CD4-positive, alpha-beta memory T cell (primary cell): Measurements from ENCODE around the gene COL6A6. TPM values are rescaled to one million over a fixed set of nuclear protein-coding genes. Genes with fewer than 3 reads are reported as not detected.

Experiments used
- CTCF ChIA-PET: fragments of 350-600 bp; sonication (Branson Sonifier 250); formaldehyde crosslinking; loops from one replicate; lab custom pipeline; 2021; ENCODE audit warnings: inconsistent platforms; ENCODE audit not compliant: partially characterized antibody; lab: Charles Lee
- POLR2A ChIA-PET: fragments of 350-600 bp; sonication (Branson Sonifier 250); formaldehyde crosslinking; loops from one replicate; lab custom pipeline; 2021; ENCODE audit not compliant: partially characterized antibody; lab: Charles Lee
- DNase-seq, 5 donors: peaks; one replicate each; pipeline versions ENCODE4 v3.0.0 to v3.0.0-alpha.2; 2020 to 2022; ENCODE audit warnings: mixed read lengths in 1 of 5
- H3K27ac ChIP-seq: one replicate; pipeline ENCODE4 v1.7.0; 2013; ENCODE audit warnings: low read depth, low read length
- H3K27me3 ChIP-seq: 2 replicates; pipeline ENCODE4 v1.7.0; 2013; ENCODE audit warnings: mild to moderate bottlenecking, low read length, moderate library complexity; ENCODE audit not compliant: insufficient read depth
- H3K36me3 ChIP-seq: 2 replicates; pipeline ENCODE4 v1.7.0; 2013; ENCODE audit warnings: mild to moderate bottlenecking, low read length, moderate library complexity; ENCODE audit not compliant: insufficient read depth
- H3K4me1 ChIP-seq: 2 replicates; pipeline ENCODE4 v1.7.0; 2013; ENCODE audit warnings: mild to moderate bottlenecking, low read length, moderate library complexity; ENCODE audit not compliant: insufficient read depth
- H3K4me3 ChIP-seq, 2 donors: one replicate each; pipeline ENCODE4 v1.7.0; 2013; ENCODE audit warnings: low read length in 2 of 2, mild to moderate bottlenecking in 1 of 2
- H3K9me3 ChIP-seq, 2 donors: one replicate each; pipeline ENCODE4 v1.7.0; 2013; ENCODE audit warnings: low read length in 2 of 2, control low read depth in 1 of 2; ENCODE audit not compliant: control insufficient read depth in 1 of 2
- H3K27ac Mint-ChIP-seq, 7 donors: one replicate each; pipeline ENCODE4 v1.8.0; 2020 to 2021; ENCODE audit warnings: mixed read lengths in 7 of 7, mild to moderate bottlenecking in 6 of 7, inconsistent platforms in 3 of 7, moderate library complexity in 3 of 7
- H3K27me3 Mint-ChIP-seq, 2 donors: one replicate each; pipeline ENCODE4 v1.8.0; 2020 to 2021; ENCODE audit warnings: mixed read lengths in 2 of 2
- H3K36me3 Mint-ChIP-seq, 2 donors: one replicate each; pipeline ENCODE4 v1.8.0; 2020 to 2021; ENCODE audit warnings: mixed read lengths in 2 of 2, inconsistent platforms in 1 of 2, mild to moderate bottlenecking in 1 of 2
- H3K4me1 Mint-ChIP-seq, 4 donors: one replicate each; pipeline ENCODE4 v1.8.0; 2020 to 2021; ENCODE audit warnings: mixed read lengths in 4 of 4, mild to moderate bottlenecking in 1 of 4
- H3K4me3 Mint-ChIP-seq, 8 donors: one replicate each; pipeline ENCODE4 v1.8.0; 2020 to 2021; ENCODE audit warnings: mixed read lengths in 8 of 8, mild to moderate bottlenecking in 7 of 8, moderate library complexity in 6 of 8, inconsistent platforms in 3 of 8
- H3K9me3 Mint-ChIP-seq, 8 donors: one replicate each; pipeline ENCODE4 v1.8.0; 2020 to 2021; ENCODE audit warnings: mixed read lengths in 8 of 8, mild to moderate bottlenecking in 5 of 8, inconsistent platforms in 3 of 8, moderate library complexity in 1 of 8
- intact Hi-C: fragments of 100-400 bp; cut with micrococcal nuclease; formaldehyde crosslinking; loops from one replicate; pipeline ENCODE4 v1.15.1; 2023
- polyA plus RNA-seq, 2 donors: library from polyadenylated mRNA; unstranded; fragments of 300-500 nt; fragmentation: Illumina TruSeq; gene quantifications; one replicate each; pipeline ENCODE4 v1.2.3, GENCODE V29; 2021
- total RNA-seq, 2 experiments: library from RNA; stranded (reverse); gene quantifications; one replicate each; pipeline ENCODE4 v1.2.3, GENCODE V29; 2021

COL6A6 gene
- total and polyA plus RNA-seq, 4 experiments from 2014 or later, result not detected

DNA sequence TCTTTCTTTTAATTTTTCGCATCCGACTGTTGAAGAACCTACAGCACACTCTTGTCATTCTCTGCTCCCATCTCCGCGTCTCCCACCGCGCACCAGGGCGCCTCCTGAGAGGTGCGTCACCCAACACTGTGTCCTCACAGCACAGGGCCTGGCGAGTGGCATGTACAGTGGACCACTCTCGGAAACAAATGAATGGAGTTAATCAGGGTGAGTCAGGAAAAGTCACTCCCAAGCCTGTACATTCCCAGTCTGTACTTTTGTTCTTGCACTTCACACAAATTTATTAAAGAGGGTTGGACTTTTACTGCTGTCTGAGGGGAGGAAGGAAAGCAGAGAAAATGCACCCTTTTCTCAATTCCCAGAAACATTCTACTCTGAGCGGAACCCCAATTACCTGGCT lies 625 bp downstream of the COL6A6 start:
- Mint-ChIP-seq H3K27ac (no peak overlapping the region), H3K36me3 (no peaks in the 10 kb centered on the region), H3K4me1 (peaks cover 0 to 11% (median 2%) of the 10 kb centered on the region in 4 donors), H3K27me3 (peaks cover 28 to 38% of the 10 kb centered on the region in 2 donors), H3K4me3 (no peak overlapping the region), H3K9me3 (no peaks in the 10 kb centered on the region)
- Histone ChIP-seq H3K4me3 (no peak overlapping the region), H3K36me3 (no peaks in the 10 kb centered on the region), H3K9me3 (no peaks in the 10 kb centered on the region), H3K4me1 (no peaks in the 10 kb centered on the region), H3K27me3 (no peaks in the 10 kb centered on the region), H3K27ac (no peak overlapping the region)
- CTCF ChIA-PET, result no interaction called here
- no peak for DNase-seq
- POLR2A ChIA-PET, result no interaction called here
- intact Hi-C loops, result no loop called here

DNA sequence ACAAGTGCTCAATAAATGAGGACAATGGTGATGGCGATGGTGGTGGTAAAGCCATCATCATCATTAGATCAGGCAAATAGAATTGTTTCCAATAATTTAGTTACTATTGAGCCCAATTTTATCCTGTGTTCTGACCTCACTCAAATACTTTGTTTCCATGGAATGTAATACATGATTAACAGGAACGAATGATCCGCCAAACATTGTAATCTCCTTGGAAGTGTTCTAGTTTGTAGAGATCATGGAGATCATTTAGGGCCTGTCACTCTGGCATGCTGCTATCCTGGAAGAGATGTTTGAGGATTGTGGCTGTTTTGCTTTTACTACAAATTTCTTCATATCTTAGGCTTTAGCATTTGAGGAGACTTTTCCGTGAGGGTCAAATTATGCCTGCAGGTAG lies 2.8 kb downstream of the COL6A6 start:
- H3K4me3 Mint-ChIP-seq, result no peak overlapping the region
- CTCF ChIA-PET, result no interaction called here
- peaks cover 0 to 11% (median 2%) of the 10 kb centered on the region in 4 donors for H3K4me1 Mint-ChIP-seq
- no peak overlapping the region for H3K27ac Mint-ChIP-seq
- no peak overlapping the region for H3K4me3 ChIP-seq
- no peak for DNase-seq
- no peaks in the 10 kb centered on the region for H3K27me3 ChIP-seq
- H3K36me3 Mint-ChIP-seq, result no peaks in the 10 kb centered on the region
- intact Hi-C loops, result no loop called here
- POLR2A ChIA-PET, result no interaction called here
- H3K27me3 Mint-ChIP-seq, result peaks cover 31 to 48% of the 10 kb centered on the region in 2 donors
- no peaks in the 10 kb centered on the region for H3K9me3 Mint-ChIP-seq
- no peaks in the 10 kb centered on the region for H3K9me3 ChIP-seq
- H3K27ac ChIP-seq, result no peak overlapping the region
- no peaks in the 10 kb centered on the region for H3K36me3 ChIP-seq
- no peaks in the 10 kb centered on the region for H3K4me1 ChIP-seq

- ChIA-PET CTCF (no interaction called here), POLR2A (no interaction called here)
- H3K9me3 Mint-ChIP-seq, result no peaks in the 10 kb centered on the region
- no peak overlapping the region for H3K27ac ChIP-seq
- H3K4me3 Mint-ChIP-seq, result no peak overlapping the region
- peaks cover 0 to 4% (median under 1%) of the 10 kb centered on the region in 4 donors for H3K4me1 Mint-ChIP-seq
- intact Hi-C loops, result no loop called here
- H3K36me3 Mint-ChIP-seq, result no peaks in the 10 kb centered on the region
- H3K27me3 Mint-ChIP-seq, result peaks cover 26 to 39% of the 10 kb centered on the region in 2 donors
- H3K9me3 ChIP-seq, result no peaks in the 10 kb centered on the region
- no peak for DNase-seq
- no peak overlapping the region for H3K27ac Mint-ChIP-seq
- H3K36me3 ChIP-seq, result no peaks in the 10 kb centered on the region
- H3K27me3 ChIP-seq, result no peaks in the 10 kb centered on the region
- no peak overlapping the region for H3K4me3 ChIP-seq
- H3K4me1 ChIP-seq, result no peaks in the 10 kb centered on the region
These were observed 5.4 kb downstream of the COL6A6 start for GRCh38 chr3:130522399-130522798.

DNA sequence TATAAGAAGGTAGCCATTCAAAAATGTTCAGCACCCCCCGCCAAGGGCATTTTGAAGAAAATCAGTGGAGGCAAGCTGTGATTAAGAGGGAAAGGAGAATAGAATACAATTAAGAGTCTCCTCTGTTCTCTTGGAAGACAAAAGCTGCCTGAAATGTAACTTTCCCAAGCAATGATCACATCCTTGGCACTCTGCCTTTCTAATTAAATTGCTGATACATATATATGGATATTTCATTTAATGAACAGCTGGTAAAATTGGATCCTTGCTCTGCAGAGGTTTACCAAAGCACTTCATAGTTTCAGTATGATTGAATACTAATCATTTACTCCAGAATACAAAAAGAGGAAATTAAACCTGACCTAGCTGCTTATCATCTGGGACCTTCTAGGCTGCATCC lies 10.4 kb downstream of the COL6A6 start:
- no peaks in the 10 kb centered on the region for H3K36me3 ChIP-seq
- Mint-ChIP-seq H3K27me3 (peaks cover 15 to 20% of the 10 kb centered on the region in 2 donors), H3K27ac (no peak overlapping the region), H3K4me3 (no peak overlapping the region), H3K36me3 (no peaks in the 10 kb centered on the region), H3K4me1 (peaks cover 9 to 28% (median 16%) of the 10 kb centered on the region in 4 donors), H3K9me3 (no peaks in the 10 kb centered on the region)
- no peaks in the 10 kb centered on the region for H3K27me3 ChIP-seq
- DNase-seq, result no peak
- H3K4me3 ChIP-seq, result no peak overlapping the region
- CTCF ChIA-PET, result interaction anchor here (1.1 to 1.6 kb wide), 2 partner anchors 10 to 11 kb away, joined by 3 to 6 read pairs; no protein-coding TSS in a partner anchor
- POLR2A ChIA-PET, result no interaction called here
- H3K27ac ChIP-seq, result no peak overlapping the region
- intact Hi-C loops, result no loop called here
- H3K4me1 ChIP-seq, result peaks cover 11% of the 10 kb centered on the region
- no peaks in the 10 kb centered on the region for H3K9me3 ChIP-seq

GRCh38 chr3:130528120-130528519 lies 11.1 kb downstream of the COL6A6 start:
- Mint-ChIP-seq H3K27ac (peak overlapping the region in 2 of 7 donors; percentile 3 to 12), H3K27me3 (peaks cover 10 to 13% of the 10 kb centered on the region in 2 donors), H3K36me3 (no peaks in the 10 kb centered on the region), H3K9me3 (no peaks in the 10 kb centered on the region), H3K4me1 (peaks cover 9 to 28% (median 16%) of the 10 kb centered on the region in 4 donors), H3K4me3 (no peak overlapping the region)
- H3K4me1 ChIP-seq, result peaks cover 11% of the 10 kb centered on the region
- ChIA-PET POLR2A (no interaction called here), CTCF (interaction anchor here (1.6 kb wide), 1 partner anchor 11 kb away, joined by 6 read pairs; no protein-coding TSS in a partner anchor)
- H3K36me3 ChIP-seq, result no peaks in the 10 kb centered on the region
- no peaks in the 10 kb centered on the region for H3K27me3 ChIP-seq
- no peak overlapping the region for H3K4me3 ChIP-seq
- no peak for DNase-seq
- H3K9me3 ChIP-seq, result no peaks in the 10 kb centered on the region
- no peak overlapping the region for H3K27ac ChIP-seq
- intact Hi-C loops, result no loop called here

GRCh38 chr3:130529486-130530215 lies 12.7 kb downstream of the COL6A6 start:
- H3K9me3 Mint-ChIP-seq, result no peaks in the 10 kb centered on the region
- POLR2A ChIA-PET, result no interaction called here
- peaks cover 11% of the 10 kb centered on the region for H3K4me1 ChIP-seq
- H3K4me1 Mint-ChIP-seq, result peaks cover 9 to 28% (median 16%) of the 10 kb centered on the region in 4 donors
- no peaks in the 10 kb centered on the region for H3K9me3 ChIP-seq
- CTCF ChIA-PET, result interaction anchor here (1.2 kb wide), 2 partner anchors 9 to 28 kb away, joined by 3 to 5 read pairs; no protein-coding TSS in a partner anchor
- peak overlapping the region; percentile 10 to 97 (median 88) for H3K27ac Mint-ChIP-seq
- H3K27me3 ChIP-seq, result no peaks in the 10 kb centered on the region
- DNase-seq, result no peak
- peak overlapping the region in 6 of 8 donors; percentile 5 to 69 (median 57) for H3K4me3 Mint-ChIP-seq
- no peaks in the 10 kb centered on the region for H3K36me3 ChIP-seq
- no peak overlapping the region for H3K27ac ChIP-seq
- H3K27me3 Mint-ChIP-seq, result peaks cover 5 to 7% of the 10 kb centered on the region in 2 donors
- intact Hi-C loops, result no loop called here
- H3K36me3 Mint-ChIP-seq, result no peaks in the 10 kb centered on the region
- H3K4me3 ChIP-seq, result no peak overlapping the region

DNA sequence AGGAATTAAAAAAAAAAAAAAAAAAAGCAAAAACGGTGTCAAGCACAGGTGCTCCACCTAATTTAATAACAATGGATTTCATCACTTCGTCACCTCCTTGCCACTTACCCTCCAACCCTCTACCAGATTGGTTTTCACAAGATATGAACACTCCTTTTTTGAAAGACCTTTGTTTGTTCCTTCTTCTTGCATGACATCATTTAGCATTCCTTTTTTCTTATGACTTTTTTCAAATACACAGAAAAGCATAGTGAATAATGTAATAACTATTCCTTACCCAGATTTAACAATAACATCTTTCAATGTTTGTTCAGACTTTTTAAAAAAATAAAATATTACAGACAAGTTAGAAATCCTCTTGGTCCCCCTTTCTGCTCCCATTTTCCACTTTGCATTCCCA lies 16.3 kb downstream of the COL6A6 start:
- CTCF ChIA-PET, result no interaction called here
- no peak overlapping the region for H3K4me3 ChIP-seq
- intact Hi-C loops, result no loop called here
- Mint-ChIP-seq H3K4me1 (peaks cover 9 to 23% (median 12%) of the 10 kb centered on the region in 4 donors), H3K27ac (no peak overlapping the region), H3K4me3 (no peak overlapping the region), H3K9me3 (peaks cover 0 to 2% (median 0%) of the 10 kb centered on the region in 8 donors), H3K27me3 (peaks cover 2 to 10% of the 10 kb centered on the region in 2 donors), H3K36me3 (no peaks in the 10 kb centered on the region)
- DNase-seq, result no peak
- no peaks in the 10 kb centered on the region for H3K27me3 ChIP-seq
- H3K9me3 ChIP-seq, result no peaks in the 10 kb centered on the region
- no peak overlapping the region for H3K27ac ChIP-seq
- peaks cover 11% of the 10 kb centered on the region for H3K4me1 ChIP-seq
- H3K36me3 ChIP-seq, result no peaks in the 10 kb centered on the region
- POLR2A ChIA-PET, result no interaction called here
